ENCODE results near the gene GBF1.

Gene GBF1

DNA sequence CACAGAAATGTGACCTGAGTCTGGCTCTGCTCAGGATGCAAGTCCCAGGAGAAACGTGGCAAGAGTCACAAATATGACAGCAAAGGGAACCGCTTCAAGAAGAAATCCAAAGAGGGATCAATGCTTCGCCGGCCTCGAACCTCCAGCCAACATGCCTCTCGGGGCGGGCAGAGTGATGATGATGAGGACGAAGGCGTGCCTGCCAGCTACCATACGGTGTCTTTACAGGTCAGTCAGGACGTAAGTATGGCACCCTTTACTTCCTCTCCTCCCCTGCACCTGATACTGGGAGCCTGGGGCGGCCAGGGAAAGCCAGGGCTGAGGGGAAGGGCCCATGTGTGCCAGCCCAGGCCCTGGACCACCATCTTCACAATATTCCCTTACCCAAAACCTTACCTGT, 131.6 kb downstream of the GBF1 start:
- no peak overlapping the region for H3K4me2 ChIP-seq
- H3K9ac ChIP-seq, result no peak overlapping the region
- no peak overlapping the region for H3K27ac ChIP-seq
- H4K20me1 ChIP-seq (ENCODE audit: insufficient read depth), result no peaks in the 10 kb centered on the region
- no peaks in the 10 kb centered on the region for H3K4me1 ChIP-seq (ENCODE audit: low read depth, poor library complexity, severe bottlenecking)
- H3K27me3 ChIP-seq (ENCODE audit: insufficient read depth, low read depth), result no peaks in the 10 kb centered on the region
- no peaks in the 10 kb centered on the region for H3K36me3 ChIP-seq (ENCODE audit: insufficient read depth)
- TF ChIP-seq CTCF (conservative IDR thresholded peaks at IDR 0.05; ENCODE audit: low read depth, low read length), result no peak
- H3K4me3 ChIP-seq (IDR thresholded peaks at IDR 0.05; ENCODE audit: insufficient read depth, low read depth, low read length), result no peak overlapping the region
- H3K79me2 ChIP-seq (ENCODE audit: insufficient read depth, low read depth), result no peaks in the 10 kb centered on the region
- no peak overlapping the region for H2AFZ ChIP-seq (ENCODE audit: low read depth)

GRCh38 chr10:102379383-102379782, 134.1 kb downstream of the GBF1 start:
- Histone ChIP-seq H3K4me1 (ENCODE audit: low read depth, poor library complexity, severe bottlenecking) (peaks cover 3% of the 10 kb centered on the region), H3K4me3 (IDR thresholded peaks at IDR 0.05; ENCODE audit: insufficient read depth, low read depth, low read length) (no peak overlapping the region), H3K9ac (no peak overlapping the region), H3K79me2 (ENCODE audit: insufficient read depth, low read depth) (no peaks in the 10 kb centered on the region), H3K27ac (no peak overlapping the region), H4K20me1 (ENCODE audit: insufficient read depth) (no peaks in the 10 kb centered on the region), H3K36me3 (ENCODE audit: insufficient read depth) (no peaks in the 10 kb centered on the region), H2AFZ (ENCODE audit: low read depth) (no peak overlapping the region), H3K4me2 (no peak overlapping the region), H3K27me3 (ENCODE audit: insufficient read depth, low read depth) (no peaks in the 10 kb centered on the region)
- TF ChIP-seq CTCF (conservative IDR thresholded peaks at IDR 0.05; ENCODE audit: low read depth, low read length), result no peak

DNA sequence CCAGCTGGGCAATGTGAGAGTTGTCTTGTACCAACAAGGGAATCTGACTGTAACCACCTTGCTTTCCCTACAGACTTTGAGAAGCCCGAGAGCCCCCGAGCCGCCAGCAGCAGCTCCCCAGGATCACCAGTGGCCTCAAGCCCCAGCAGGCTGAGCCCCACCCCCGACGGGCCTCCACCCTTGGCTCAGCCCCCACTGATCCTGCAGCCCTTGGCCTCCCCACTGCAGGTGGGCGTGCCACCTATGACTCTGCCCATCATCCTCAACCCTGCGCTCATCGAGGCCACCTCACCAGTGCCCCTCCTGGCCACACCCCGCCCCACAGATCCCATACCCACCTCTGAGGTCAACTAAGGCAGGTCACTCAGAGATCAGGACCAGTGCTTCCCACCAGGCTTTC, 136.7 kb downstream of the GBF1 start:
- no peak for TF ChIP-seq CTCF (conservative IDR thresholded peaks at IDR 0.05; ENCODE audit: low read depth, low read length)

DNA sequence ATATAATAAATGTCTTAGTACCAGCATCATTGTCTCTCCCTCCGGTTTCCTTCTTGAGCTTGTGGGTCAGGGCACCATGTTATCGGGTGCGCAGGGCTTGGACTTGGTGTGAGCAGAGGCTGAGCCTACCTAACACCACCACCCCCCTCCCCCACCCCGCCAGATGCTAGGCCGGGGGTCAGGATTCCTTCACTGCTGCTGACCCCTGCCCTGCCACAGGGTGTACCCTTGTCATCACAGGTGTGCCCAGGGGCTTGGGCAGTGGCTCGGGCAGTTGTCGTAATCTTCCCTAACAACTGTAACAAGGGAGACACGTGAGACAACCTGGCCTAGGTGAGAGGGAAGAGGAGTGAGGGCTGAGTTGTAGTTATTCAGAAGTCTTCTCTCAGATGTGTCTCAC, 137.5 kb downstream of the GBF1 start:
- Histone ChIP-seq H3K4me1 (ENCODE audit: low read depth, poor library complexity, severe bottlenecking) (peaks cover 9% of the 10 kb centered on the region), H3K36me3 (ENCODE audit: insufficient read depth) (no peaks in the 10 kb centered on the region), H3K4me3 (IDR thresholded peaks at IDR 0.05; ENCODE audit: insufficient read depth, low read depth, low read length) (no peak overlapping the region), H3K9ac (no peak overlapping the region), H2AFZ (ENCODE audit: low read depth) (no peak overlapping the region), H3K27me3 (ENCODE audit: insufficient read depth, low read depth) (no peaks in the 10 kb centered on the region), H3K27ac (no peak overlapping the region), H3K4me2 (no peak overlapping the region), H3K79me2 (ENCODE audit: insufficient read depth, low read depth) (no peaks in the 10 kb centered on the region), H4K20me1 (ENCODE audit: insufficient read depth) (no peaks in the 10 kb centered on the region)
- TF ChIP-seq CTCF (conservative IDR thresholded peaks at IDR 0.05; ENCODE audit: low read depth, low read length), result no peak

More for the DNA sequence above, 136.7 kb downstream of the GBF1 start:
- H3K36me3 ChIP-seq (ENCODE audit: insufficient read depth), result no peaks in the 10 kb centered on the region
- no peak overlapping the region for H3K27ac ChIP-seq
- H2AFZ ChIP-seq (ENCODE audit: low read depth), result no peak overlapping the region
- H4K20me1 ChIP-seq (ENCODE audit: insufficient read depth), result no peaks in the 10 kb centered on the region
- peaks cover 9% of the 10 kb centered on the region for H3K4me1 ChIP-seq (ENCODE audit: low read depth, poor library complexity, severe bottlenecking)
- H3K4me2 ChIP-seq, result no peak overlapping the region
- H3K4me3 ChIP-seq (IDR thresholded peaks at IDR 0.05; ENCODE audit: insufficient read depth, low read depth, low read length), result no peak overlapping the region
- H3K9ac ChIP-seq, result no peak overlapping the region
- H3K79me2 ChIP-seq (ENCODE audit: insufficient read depth, low read depth), result no peaks in the 10 kb centered on the region
- no peaks in the 10 kb centered on the region for H3K27me3 ChIP-seq (ENCODE audit: insufficient read depth, low read depth)

Measured in KMS-11 (cell line).